Measurements from ENCODE around the gene SH3TC1. TPM values are rescaled to one million over a fixed set of nuclear protein-coding genes. Genes with fewer than 3 reads are reported as not detected.

SH3TC1 gene
- total RNA-seq, 1 donor from 2014 or later: 2.5 TPM

DNA sequence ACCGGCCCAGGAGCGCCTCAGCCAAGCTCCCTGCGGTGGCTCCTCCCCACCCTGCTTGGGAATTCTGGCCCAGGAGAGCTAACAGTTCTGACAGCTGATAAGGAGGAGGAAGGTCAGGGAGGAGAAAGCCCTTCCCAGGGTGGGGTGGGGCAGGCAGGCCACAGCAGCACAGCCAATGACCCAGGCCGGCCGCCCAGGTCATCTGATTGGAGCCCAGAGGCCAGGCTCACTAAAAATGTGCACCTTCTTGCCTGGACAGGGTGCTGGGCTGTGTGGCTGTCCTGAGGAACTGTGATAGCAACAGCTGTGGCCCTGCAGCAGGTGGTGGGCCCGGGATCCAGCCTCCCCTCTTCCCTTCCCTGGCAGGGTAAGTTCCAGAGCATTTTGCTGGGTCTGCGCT is 17.2 kb upstream of the SH3TC1 start:
- no peak for DNase-seq

DNA sequence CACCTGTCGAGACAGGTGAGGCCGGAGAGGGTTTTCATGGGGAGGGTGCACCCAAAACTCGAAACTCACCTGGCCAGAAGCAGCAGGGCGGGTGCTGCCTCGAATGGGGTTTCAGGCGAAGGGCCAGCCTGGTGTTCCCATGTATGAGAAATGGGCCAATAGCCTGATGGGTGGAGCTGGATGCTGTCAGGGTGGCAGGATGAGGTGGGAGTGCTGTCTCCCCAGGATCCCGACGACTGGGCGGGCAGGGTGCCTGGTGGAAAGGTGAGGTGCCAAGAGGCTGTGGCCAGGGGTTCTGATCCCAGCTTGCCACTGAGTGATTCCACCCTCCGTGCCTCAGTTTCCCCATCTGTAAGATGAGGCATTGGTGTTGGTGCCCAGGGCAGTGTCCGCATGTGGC is 16.8 kb upstream of the SH3TC1 start:
- DNase-seq: no peak

DNA sequence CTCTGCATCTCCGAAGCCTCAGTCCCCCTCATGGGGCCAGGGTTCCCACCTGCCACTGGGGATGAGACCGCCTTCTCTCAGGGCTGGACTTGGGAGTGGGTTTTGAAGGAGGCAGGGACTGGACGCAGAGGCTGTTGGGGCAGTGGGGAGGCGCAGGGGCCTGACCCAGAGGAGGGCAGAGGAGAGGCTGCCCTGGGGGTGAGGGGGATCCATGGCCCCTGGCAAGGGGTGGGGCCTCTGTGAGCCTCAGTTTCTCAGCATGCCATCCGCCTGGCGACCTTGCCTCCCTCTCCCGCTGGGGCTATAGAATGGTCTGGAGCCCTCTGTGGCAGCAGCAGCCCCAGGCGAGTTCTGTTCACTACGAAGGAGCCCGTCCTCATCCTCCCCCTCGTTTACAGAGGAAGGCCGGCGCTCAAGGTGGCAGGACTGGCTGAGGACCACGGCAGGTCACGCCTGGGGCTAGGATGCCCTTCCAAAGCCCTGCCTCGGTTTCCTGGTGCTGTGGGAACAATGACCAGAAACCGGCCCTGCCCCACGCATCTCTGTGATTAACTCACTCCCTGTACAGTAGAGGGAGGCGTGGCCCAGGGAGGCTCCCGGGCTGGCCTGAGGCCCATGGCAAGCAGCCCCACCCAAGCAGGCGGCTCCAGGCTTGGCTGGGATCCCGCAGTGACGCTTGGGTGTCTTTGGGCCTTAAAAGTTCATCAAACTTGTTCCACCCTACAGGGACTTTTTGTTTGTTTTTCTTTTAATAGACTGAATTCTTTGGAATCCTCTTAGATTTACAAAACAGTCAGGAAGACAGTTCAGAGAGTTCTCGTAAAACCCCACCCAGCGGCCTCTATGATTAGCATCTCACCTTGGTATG is 16.0 kb upstream of the SH3TC1 start:
- no peak for DNase-seq

DNA sequence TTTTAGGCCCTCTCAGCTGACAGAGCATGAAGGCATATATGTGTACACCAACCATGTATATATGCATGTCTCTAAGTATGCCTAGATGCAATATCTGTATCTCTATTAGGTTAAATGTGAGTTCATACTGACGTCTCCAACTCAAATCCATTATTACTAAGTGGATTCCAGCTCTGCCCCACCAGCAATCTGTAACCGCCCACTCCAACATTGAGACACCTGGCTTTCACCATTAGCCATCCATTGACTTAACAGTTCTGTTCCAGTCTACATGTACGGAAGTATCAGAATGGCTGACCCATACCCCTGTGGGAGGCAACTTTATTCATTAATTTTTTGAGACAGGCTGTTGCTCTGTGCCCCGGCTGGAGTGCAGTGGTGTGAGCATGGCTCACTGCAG is 15.0 kb upstream of the SH3TC1 start:
- no peak for DNase-seq

DNA sequence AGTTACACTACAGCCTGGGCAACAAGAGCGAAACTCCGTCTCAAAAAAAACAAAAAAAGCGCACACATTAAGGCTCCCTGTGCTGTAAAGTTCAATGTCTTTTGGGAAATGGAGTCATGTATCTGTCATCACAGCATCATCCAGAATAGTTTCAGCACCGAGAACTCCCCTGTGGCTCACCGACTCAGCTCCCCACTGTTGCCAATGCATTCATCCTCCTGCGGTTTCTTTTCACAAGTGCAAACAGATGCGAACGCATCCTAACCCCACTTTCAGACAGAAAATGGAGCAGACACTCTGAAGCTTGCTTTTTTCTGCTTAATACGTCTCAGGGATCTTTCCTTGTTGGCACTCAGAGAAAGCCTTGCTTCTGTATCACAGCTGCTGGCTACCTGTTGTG is 13.8 kb upstream of the SH3TC1 start:
- DNase-seq: no peak

DNA sequence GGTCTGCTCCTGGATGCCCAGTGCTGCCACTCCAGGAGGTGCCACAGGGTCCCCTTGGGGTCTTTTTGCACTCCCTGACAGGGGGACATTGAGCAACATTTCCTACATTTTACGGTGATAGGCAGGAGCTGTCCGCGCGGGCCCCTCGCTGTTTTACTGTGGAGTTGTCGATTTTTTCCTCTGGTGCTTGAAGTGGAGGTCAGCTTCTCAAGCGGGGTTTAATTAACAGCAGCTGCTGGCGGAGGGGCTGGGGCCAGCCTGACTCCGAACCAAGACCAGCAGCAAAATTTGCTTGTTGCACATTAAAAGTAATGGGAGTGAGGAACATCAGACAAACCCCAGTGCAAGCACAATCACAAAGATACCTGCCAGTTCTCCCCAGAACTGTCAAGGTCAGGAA is 13.2 kb upstream of the SH3TC1 start:
- no peak for DNase-seq

DNA sequence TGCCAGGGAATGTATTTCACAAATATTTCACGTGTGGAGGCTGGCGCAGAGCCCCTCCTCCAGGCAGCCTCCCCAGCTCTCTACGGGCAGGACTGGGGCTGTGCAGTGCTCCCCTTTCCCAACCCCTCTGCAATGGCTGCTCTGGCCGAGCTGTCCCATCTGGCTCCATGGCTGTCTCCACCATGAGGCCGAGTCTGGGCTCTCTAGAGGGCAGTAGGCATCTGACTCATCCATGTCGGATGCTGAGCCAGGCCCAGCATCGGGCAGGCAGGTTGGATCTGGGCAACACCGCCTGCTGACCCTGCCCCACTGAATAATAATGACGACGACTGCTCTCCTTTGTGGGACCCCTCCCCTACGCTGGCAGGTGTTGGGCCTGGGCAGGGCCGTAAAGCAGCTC is 11.0 kb upstream of the SH3TC1 start:
- no peak for DNase-seq

DNA sequence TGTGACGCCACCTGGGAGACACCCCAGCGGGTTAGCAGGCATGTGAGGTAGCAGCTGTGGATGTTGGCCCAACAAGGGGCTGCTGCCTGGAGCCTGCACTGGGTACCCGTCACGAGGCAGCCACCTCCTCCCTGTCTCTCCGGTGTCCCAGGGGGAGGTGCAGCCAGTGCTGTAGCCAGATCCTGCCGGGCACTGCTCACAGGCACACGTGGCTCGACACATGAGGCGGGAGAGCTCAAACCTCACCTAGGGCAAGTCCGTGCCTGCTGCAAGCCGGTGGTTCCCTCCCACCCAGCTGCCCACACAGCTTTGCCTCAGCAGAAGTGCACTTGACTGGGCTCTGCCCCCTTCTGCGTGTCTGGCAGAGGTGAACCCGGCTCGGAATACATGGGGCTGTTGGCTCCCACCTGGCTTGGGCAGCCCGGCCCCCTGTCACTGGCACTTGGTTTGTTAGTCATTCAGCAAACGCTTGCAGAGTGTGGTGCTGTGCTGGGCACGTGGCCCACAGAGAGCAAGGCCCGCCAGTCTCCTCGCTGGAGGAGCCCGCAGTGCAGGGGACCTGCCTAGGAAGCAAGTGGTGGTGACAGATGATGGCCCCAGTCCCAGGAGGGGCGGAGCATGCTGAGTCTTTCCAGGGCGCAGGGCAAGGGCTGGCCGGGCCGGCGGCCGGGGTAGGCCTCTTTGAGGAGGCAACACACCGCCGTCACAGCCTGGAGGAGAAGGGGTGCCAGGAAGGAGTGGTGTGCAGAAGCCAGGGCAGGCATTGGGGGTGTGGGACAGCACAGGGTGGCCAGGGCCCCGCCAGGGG is 10.1 kb upstream of the SH3TC1 start:
- DNase-seq: peak; percentile 60

DNA sequence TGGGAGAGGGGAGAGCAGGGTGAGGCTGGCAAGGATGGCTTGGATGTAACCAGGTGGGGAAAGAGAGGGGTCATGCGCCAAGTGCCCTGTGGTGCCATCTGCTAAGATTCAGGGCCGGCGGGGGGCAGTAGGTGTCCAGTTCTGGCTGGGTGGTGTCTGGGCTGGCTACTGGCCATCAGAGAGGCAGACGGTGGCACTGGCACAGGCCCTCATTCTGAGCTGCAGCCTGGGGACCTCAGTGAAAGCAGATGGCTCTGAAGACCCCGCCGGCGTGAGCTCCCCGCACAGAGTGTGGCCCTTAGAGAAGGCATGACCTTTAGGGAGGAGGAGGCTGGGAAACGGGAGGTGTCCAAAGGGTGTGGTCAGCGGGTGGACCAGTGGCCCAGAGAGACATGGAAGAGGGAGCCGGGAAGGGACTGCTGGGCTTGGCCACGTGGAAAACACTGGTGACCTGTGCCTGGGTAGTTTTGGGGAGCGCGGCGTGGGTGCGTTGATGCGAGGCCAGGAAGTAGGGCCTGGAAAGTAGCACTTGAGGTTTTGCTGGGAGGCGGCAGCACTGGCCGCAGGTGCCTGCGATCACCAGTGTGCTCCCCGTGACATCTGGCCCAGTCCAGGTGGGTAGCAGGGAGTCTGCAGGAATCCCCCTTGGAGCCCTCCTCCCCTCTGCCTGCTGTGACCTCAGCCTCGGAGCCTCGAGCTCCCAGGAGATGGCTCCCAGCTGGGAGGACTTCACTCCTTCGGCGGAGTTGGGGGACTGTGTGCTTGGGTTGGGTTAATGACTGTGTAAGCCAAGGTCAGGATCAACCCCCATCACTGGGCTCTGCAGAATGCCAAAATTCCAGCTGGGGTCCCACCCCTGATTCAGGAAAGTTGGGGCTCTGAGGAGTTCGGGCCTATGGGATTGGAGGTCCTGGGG is 9.3 kb upstream of the SH3TC1 start:
- DNase-seq: no peak

DNA sequence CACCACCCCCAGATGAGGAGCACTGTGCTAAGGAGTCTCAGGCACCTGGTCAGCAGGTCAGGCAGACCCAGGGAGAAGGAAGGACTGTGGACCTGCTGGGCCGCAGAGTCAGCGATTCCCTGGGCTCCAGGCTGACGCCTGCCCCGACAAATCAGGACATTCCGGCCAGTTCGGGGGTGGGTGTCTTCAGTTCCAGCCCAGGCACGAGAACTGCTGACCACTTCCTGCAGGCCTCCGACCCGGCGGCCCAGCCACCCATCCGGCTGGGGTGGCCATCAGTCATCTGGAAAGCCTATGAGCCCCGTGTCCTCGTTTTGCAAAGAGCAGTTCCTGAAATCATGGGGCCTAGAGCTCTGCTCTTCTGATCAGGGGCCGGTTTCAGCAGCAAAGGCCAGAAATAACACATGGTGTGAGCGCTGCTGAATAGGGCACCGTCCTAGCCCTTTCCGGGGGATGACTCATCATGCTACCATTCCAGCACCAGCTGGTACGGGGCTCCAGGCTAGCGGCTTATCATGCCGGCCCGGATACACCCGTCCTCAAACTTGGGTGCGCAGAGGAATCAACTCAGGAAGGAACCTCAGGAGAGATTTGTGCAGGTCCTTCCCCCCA is 7.8 kb upstream of the SH3TC1 start:
- no peak for DNase-seq

DNA sequence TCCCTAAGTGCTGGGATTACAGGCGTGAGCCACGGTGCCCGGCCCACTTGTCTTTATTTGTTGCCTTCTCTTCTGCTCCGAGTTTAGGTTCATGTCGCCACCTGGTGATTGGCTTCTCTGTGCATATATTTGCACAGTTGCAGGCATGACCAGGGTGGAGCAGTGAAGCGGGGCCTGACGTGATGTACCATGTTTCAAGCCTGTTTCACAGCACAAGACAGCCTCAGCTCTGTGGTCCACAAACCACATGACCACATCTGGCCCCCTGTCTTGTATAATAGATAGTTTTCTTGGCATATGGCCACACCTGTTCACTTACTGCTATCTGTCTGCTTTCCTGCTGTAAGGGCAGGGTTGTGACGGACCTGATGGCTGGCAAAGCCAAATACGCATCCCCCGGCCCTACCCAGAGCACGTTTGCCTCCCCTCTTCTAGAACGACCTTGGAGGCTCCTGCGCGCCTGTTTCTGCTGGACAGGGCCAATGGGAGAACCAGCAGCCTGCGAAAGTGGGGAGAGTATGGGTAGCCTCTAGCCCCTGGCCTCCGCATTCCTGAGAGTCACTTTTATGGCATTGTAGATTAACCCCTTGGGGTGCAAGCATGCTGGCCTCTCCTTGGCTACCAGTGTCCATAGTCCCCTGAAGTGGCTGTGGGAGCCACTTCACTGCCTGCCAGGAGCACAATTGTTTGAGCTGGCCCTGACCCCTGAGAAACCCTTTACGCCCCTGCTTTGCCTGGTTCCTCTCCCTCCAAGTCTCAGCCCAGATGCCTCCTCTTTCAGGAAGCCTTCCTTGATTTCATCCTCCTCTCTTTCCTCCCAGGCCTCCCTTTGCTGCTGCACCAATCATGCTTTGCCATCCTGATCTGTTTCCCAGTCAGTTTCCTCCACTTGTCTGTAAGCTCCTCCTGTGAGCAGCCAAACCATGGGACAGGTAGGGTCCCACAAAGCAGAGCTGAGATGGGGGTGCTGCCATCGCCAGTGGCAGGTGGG is 6.0 kb upstream of the SH3TC1 start:
- DNase-seq: no peak

DNA sequence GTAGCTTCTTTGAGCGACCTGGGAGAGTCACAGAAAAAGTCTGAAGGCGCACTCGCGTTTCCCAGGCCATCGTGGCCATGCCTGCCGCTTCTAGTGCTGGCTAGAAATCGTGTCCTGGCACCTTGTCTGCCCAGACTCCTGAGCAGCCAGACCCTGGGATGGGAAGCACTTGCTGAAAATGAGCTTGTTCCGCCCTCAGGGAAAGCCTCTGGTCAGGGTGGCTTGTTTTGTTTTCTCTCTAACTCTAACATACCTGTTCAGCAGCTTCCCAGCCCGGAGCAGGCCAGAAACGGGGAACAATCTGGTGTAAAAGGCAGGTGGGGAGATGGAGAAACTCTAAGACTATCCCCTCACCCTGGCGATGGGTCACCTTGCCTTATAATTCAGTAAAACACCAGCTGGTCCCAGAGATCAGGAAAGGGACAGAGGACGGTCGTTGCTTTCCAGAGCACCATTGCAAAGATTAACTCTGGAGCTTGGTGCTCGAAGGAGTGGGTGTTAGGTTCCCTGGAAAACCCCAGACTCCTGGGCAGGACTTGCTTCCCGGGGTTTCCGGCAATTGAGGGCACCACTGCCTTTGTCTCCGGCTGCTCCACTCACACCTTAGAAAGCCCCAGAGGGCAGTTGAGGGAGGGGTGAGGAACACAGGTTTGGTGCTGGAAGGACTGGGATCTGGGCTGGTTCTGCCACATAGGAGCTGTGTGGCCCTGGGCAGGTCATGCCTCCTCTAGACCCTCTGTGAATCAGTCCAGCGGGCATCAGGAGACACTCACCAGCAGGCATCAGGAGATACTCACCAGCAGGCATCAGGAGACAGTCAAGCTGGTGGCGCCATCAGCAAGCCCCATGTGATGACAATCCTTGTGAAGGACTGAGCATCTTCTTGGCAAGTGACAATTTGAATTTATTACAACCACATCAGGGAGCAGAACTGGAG is 4.5 kb upstream of the SH3TC1 start:
- DNase-seq: no peak

DNA sequence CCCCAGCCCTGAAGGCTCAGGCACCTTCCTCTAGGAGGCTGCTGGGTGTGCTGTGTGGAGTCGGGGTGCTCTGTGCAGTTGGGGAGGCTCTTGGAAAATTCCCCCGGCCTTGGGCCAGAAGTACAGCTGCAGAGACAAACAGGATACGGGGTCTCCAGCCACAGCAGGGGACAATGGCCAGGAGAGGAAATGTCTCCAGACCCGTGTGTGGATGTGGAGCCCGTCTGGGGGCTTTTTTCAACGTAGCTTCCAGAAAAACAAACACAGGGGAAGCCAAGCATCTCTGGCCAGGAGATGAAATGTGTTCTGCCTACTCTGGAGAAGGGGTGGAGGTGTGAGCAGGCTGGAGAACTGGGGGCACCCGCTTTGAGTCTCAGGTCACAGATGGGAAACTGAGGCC is 3.7 kb upstream of the SH3TC1 start:
- no peak for DNase-seq

DNA sequence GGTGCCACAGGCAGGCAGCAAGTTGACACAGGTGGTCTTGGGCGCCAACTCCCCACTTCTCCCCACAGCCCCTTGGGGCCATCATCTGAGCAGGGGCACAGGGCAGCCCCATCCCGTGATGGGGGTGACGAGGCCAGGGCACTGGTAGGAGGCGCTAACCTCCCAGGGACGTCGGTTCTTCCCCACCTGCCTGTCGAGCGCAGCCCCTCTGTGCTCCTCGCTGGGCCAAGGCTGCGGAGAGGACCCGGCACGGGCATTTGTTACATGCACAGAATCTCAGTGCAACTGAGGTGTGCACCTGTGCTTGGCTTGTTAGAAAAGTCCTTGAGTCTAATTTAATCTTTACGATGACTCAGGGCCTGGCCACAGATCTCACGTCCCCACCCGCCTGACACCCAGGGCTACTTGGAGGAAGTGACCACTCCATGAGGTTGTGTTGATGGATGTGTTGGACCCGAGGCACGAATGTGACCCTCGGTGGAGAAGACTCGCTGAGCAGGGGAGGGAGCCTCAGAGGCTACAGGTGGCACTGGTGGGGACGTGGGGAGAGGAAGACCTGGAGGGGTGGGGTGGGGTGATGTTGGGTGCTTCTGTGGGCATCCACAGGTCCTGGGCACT is 3.1 kb upstream of the SH3TC1 start:
- no peak for DNase-seq

DNA sequence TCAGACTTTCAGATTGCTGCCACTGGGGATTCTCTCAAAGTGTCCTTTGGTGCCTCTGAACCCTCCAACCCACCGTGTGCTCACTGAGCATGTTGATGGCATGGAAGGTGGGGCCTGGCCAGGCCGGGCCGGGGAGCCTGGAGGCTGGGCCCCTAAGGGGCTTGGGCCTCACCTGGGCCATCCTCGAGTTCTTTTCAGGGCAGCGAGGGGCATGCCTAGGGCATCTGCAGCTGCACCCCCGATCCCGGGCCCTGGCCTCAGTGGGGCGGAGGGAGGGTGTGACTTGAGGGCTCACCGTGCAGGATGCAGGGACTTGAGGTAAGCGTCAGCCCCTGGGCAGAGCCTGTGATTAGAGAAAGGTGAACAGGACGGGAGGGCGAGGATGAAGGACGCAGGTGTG is 1.6 kb upstream of the SH3TC1 start:
- DNase-seq: no peak

DNA sequence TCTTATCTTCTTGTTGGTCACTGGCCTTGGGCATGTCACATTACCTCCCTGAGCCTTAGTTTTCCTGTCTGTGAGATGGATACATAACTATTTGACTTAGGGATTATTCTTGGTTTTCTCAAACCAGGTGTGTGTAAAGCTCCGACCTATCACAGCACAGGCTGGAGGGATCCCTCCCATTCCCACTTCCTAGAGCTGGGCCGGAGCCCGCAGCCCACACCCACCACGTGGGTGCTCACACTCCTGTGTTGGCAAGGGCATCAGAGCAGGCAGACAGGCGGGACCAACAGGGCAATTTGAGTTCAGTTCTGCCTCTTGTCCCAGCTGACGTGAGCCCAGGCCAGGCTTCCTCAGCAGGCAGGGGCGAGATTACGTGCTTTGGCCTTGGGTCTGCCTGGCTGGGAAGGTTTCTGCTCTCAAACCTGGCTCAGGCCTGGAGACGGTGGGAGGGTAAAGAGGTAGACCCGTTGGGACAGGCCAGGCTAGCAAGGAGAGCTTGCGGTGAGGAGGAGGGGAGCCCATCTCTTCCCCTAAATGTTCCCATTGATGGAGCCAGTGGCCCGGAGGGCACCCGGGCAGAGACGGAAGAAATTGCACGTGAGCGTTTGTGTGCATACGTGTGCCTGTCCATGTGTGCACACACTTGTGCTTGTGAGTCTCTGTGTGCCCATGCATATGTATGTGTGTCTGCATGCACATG is 734 bp upstream of the SH3TC1 start:
- no peak for DNase-seq

DNA sequence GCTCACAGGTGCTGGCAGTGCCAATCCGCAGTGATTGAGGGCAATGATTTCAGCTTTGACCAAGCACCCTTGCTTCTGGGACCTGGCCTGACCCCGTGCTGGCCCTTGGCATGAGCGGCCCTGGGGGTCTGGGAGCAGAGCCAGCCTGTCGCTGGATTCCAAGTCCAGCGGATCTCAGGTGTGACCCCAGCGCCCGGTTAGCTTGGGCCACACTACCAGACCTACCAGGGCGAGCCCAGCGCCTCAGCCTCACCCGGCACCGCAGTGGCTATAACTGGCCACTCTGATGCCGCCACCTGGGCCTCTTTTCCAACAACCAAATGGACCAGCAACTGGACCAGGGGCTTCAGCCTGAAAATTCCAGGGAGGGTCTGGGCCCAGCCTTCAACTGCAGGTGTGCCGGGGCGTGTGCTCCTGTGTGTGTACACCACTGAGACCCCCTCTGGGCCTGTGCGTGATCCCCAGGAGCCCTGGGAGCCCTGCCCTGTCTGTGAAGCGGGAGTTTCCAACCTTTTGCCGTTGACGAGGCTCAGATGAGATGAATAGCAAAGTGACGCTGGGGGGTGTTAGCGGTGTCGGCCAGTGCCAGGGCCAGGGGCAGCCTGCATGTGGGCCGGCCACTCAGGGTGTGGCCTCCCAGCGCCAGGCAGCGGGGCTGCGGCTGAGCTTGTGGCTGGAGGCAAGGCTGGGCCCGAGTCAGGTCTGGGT is 658 bp downstream of the SH3TC1 start:
- DNase-seq: no peak
